Epithelial cell of esophagus (primary cell): ENCODE data around the gene PNCK.
A peak's percentile ranks its signal among the peaks of the same experiment; 100 is the strongest.

Experiments used
- DNase-seq: peaks from one replicate; pipeline ENCODE4 v3.0.0; 2010; ENCODE audit warnings: low read depth
- H3K4me3 ChIP-seq: 2 replicates; pipeline ENCODE4 v1.5.1; 2011; ENCODE audit warnings: mild to moderate bottlenecking, low read length, control low read depth
- CTCF ChIP-seq: IDR thresholded peaks from 2 replicates; pipeline ENCODE4 v1.5.1; 2011; ENCODE audit warnings: low read depth, mild to moderate bottlenecking, low read length, control low read depth, inconsistent platforms; ENCODE audit not compliant: insufficient read depth; ENCODE audit errors: missing control alignments

Gene PNCK

GRCh38 chrX:153640736-153641575 lies 32.7 kb downstream of the PNCK start:
- TF ChIP-seq CTCF = no peak
- DNase-seq = no peak
- H3K4me3 ChIP-seq = no peak overlapping the region

DNA sequence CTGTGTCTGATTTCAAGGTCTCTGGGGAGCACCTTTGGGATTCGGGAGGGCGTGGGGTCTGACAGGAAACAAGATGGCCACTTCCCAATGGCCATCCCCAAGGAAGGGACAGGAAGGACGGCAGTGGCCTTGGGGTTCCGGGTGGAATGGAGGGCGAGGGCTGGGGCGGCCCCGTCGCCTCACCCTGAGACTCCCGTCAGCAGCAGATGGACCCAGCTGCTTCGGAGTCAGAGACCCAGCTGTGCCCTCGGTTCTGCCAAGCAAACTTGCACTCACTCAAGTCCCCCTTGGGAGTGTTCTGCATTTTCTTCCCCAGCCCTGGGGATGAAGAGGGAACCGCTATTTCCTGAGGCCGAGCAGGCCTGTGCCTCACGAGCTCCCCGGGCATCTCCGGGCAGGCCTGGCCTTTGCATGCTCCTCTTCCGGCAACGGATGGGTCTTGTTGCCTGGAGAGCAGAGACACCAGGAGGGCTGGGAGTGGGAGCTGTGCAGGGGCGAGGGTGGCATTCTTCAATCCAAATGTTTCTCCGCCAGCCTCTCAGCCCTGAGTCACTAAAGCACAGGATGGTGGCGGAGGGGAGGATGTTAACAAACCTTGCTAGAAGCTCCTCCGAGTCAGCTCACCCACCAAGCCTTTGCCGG lies 33.4 kb downstream of the PNCK start:
- no peak for TF ChIP-seq CTCF

GRCh38 chrX:153639177-153640044 lies 34.2 kb downstream of the PNCK start:
- no peak for TF ChIP-seq CTCF
- H3K4me3 ChIP-seq = no peak overlapping the region
- no peak for DNase-seq

More for the DNA sequence above, 33.4 kb downstream of the PNCK start:
- DNase-seq = no peak
- H3K4me3 ChIP-seq = no peak overlapping the region

DNA sequence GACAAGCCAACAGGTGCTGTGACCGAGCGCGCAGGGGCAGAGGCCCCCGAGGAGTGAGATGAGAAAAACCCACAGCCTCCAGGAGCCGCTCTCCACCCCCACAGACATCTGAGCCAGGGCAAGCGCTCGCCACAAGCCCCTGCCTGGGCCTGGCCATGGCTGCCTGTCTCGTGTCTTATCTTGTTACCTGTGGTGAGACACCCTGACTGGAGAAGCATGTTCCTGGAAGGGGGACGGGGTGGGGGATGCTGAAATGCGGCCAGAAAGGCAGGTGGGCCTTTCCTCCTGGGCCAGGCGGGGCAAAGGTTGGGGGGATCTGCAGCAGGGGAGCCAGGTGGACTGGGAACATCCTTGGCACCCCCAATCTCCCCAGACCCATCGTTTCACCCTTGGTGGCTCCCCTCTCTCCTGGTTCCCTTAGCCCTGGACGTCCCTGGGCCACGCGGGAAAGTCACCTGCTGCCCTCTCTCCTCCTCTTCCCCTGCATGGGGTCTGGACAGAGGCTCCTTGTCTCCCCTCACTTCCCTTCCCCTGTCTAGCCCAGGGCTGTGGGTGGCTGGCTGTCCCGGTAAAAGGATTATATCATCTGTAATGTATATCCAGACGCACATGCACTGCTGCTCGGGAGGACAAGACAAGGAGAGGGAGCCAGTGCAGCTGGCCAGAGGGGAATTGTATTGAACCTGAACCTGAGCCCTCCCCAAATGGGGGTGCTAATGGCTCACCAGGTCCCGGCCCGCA lies 35.0 kb downstream of the PNCK start:
- H3K4me3 ChIP-seq = no peak overlapping the region
- peak; percentile 71 for DNase-seq
- no peak for TF ChIP-seq CTCF

DNA sequence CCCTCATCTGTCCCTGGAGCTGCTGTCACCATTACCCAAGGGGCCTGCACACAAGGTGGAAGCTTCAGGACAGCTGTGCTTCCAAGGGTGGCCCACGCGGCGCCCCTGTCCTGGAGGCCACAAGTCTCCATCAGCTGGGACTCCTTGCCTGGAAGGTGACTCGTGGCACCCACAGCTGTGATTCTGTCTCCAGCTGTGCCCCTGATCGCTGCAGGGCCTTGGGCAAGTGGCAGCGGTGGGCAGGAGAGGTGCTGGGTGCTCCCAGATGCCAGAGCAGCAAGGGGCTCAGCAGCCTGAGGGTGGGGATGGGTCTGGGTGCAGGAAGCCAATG lies 35.6 kb downstream of the PNCK start:
- DNase-seq = no peak
- no peak overlapping the region for H3K4me3 ChIP-seq

More for the DNA sequence above, 35.6 kb downstream of the PNCK start:
- TF ChIP-seq CTCF = no peak
